Fibroblast of the aortic adventitia (primary cell): Measurements from ENCODE around the gene DENND11. TPM values are rescaled to one million over a fixed set of nuclear protein-coding genes. Genes with fewer than 3 reads are reported as not detected.
A peak's percentile ranks its signal among the peaks of the same experiment; 100 is the strongest.
"Not testable (repeated sequence)": the region's sequence is repeated elsewhere in the genome, so short reads cannot be mapped to it uniquely, and the experiment has no call there.

Experiments used
- DNase-seq: peaks from one replicate; pipeline ENCODE4 v3.0.0-alpha.2; 2010; ENCODE audit warnings: low read depth
- H3K4me3 ChIP-seq: 2 replicates; pipeline ENCODE4 v1.5.1; 2011; ENCODE audit warnings: low read depth, mild to moderate bottlenecking, control low read depth, low read length, moderate library complexity
- CTCF ChIP-seq: IDR thresholded peaks from 2 replicates; pipeline ENCODE4 v1.5.1; 2011; ENCODE audit warnings: mild to moderate bottlenecking, low read length, control low read depth, inconsistent platforms; ENCODE audit not compliant: insufficient read depth
- total RNA-seq: library from RNA; depleted of rRNA; stranded (reverse); fragments of >200 nt; gene quantifications from 2 replicates; pipeline ENCODE4 v1.2.3, GENCODE V29; 2012; ENCODE audit warnings: low replicate concordance

DENND11 gene
- total RNA-seq, 1 donor = 7.6 TPM

DNA sequence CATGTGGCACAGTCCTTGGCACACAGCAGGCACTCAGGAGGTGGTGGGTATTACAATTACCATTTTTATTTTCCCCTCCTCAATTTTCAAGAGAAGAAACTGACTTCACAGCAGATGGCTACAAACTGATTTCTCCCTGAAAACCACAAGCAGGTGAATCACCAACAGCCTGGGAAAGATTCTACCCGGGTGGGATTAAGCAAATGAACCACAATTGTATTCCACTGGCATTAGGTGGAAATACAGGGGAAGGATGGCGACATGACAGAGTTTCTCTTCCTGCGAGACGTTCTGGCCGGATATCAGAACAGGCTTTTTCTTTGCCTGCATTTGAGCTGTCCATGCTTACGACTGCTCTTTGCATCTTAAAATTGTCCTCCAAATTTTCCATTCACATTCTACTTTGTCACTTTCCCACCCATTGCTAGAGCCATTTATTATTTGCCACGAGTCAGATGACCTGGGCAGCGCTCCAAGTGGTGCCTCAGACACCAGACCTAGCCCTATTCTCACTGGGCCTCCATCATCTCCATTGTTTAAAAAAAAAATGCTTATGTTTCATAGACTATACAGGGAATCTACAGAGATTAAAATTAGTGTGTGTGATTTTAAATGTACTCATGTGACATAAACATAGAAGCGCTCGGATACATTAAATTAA lies 4.6 kb downstream of the DENND11 start:
- no peak for TF ChIP-seq CTCF
- no peak overlapping the region for H3K4me3 ChIP-seq
- peak; percentile 10 for DNase-seq

- DNase-seq = no peak
- no peak for TF ChIP-seq CTCF
- H3K4me3 ChIP-seq = no peak overlapping the region
These were observed 5.6 kb downstream of the DENND11 start for GRCh38 chr7:141696348-141696747.

GRCh38 chr7:141695803-141696289 lies 6.1 kb downstream of the DENND11 start:
- H3K4me3 ChIP-seq = no peak overlapping the region
- DNase-seq = no peak
- no peak for TF ChIP-seq CTCF

DNA sequence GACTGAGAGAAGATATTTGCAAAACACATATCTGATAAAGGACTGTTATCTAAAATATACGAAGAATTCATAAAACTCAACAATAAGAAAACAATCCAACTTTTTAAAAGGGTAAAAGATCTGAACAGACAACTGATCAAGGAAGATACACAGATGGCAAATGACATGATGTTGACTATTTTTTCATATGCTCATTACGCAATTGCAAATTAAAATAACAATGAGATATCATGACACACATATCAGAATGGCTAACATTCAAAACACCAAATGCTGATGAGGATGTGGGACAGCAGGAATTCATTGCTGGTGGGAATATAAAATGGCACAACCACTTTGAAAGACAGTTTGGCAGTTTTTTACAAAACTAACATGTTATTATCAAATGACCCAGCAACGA lies 8.9 kb downstream of the DENND11 start:
- H3K4me3 ChIP-seq = no peak overlapping the region
- DNase-seq = no peak
- no peak for TF ChIP-seq CTCF

GRCh38 chr7:141691961-141692360 lies 10.0 kb downstream of the DENND11 start:
- DNase-seq = no peak
- no peak for TF ChIP-seq CTCF
- H3K4me3 ChIP-seq = no peak overlapping the region

- H3K4me3 ChIP-seq = no peak overlapping the region
- no peak for TF ChIP-seq CTCF
- DNase-seq = no peak
These were observed 10.4 kb downstream of the DENND11 start for GRCh38 chr7:141691540-141691939.

- H3K4me3 ChIP-seq, DNase-seq: not testable (repeated sequence)
These were observed 12.7 kb downstream of the DENND11 start for GRCh38 chr7:141689072-141689825.
